ENCODE results near the gene PDE3A.
A peak's percentile ranks its signal among the peaks of the same experiment; 100 is the strongest.

Gene PDE3A

DNA sequence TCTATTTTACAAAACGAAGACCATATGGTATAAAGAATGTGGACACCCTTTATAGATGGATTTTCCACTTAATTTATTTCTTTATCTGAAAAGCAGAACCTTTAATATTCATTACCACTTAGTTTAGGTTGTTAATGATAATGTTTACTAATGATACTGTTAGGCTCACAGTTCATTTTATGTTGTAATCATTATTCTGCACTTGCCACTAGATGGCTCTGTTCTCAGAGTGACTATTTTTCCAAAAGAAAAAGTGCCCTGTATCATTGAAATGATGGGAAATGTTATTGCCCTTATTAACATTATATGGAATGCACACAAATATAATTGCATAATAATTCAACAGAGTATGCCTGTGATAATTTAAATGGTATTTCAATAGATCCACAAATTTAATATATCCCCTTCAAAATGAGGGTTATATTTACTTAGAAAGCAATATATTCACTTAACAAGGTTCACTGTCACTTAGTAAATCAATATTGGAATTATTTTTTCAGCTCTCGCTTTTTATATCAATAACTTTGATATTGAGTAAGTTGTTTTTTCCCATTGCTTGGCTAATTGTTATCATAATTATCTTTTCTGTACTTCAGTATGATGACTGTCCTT lies 95.7 kb downstream of the PDE3A start:
- peak; percentile 63 for FAIRE-seq

DNA sequence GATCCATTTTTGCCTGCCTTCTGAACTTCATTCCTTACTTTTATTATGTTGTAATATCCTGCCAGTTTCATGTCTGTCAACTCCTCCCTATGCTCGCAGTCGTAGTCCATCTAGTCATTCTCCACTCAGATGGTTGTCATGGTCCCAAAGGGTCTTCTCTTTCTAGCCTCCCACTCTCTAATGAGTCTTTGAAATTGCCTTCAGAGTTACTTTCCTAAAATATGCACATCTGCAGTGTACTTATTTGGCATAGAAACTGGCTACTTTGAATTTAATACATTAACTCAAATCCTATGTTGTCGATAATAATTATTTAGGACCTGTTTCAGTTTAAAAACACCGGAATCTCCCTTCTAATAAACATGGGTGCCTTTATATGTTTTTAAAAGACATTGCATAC lies 101.0 kb downstream of the PDE3A start:
- FAIRE-seq, result no peak

DNA sequence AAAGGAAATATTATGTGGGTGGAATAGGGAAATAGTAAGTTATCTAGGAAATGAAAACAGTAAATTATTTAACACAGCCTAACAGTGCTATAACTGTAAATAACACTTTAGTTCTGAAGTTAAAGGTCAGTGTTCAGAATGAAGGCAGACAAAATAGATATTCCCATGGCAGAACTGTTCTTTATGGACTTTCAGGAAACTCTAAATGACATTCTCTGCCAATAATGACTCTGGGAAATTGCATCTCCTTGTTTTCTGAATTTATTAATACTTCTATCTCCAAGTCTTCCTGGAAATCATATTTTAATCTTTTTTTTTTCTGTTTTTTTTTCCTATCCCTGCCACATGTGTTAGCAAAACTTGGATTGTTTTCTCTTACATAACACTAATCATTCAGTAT lies 101.4 kb downstream of the PDE3A start:
- FAIRE-seq, result no peak

DNA sequence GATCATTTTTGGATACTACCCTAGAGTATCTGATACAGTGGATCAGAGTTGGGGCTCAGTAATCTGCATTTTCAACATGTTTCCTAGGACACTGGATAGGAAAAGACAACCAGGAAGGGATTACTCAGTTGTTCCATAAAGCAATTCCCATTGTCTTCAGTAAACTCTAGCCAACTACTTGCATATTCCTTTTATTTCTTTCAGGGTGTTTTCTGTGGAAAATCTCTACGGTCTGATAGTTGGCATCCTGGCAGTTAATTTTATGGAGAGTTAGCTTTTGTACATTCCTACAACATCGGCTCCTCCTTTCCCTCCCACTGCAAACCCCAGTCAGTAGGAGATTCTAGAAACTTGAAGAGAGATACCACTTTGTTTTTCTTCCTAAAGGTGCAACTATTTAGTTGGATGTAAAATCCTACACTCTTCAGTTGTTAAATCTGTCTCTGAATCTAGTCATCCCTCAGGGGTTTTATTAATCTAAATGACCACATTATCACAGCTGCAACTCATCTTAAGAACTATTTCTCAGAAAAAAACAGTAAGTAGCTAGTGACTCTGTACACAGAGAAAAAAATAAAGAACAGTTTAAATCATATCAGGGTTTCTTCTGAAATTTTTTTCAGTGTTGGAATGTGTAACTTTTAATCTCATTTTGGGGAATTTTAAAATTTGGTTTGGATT lies 103.9 kb downstream of the PDE3A start:
- FAIRE-seq, result no peak

DNA sequence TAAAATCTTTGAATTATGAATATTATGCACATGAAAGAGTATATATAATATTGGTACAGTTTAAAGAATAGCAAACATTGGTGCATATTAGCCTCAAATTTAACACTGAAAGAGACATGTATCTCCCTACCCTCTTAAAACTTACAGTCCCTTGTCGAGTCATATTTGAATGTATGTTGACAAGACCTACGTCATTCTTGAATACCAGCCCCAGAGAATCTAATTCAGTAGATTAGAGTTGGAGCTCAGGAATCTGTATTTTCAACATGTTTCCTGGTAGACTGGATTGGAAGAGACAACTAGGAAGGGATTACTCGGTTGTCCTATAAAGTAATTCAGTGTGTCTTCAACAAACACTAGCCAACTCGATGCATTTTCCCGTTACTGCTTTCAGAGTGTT lies 104.8 kb downstream of the PDE3A start:
- no peak for FAIRE-seq

DNA sequence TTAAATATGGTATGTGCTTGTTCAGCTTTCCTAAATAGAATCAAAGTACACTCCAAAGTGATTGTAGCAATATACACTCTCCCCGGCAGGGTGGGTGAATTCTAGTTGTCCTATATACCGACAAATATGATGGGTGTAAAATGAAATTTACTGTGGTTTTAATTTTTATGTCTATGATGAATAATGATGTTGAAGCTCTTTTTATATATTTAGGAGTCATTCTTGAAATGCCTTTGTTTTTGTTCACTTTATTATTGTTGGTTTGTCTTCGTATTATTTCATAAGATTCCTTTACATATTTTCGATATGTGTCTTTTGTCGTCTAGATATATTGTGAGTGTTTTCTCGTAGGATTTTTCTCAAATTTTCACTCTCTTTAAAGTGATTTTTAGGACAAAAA lies 105.7 kb downstream of the PDE3A start:
- no peak for FAIRE-seq

DNA sequence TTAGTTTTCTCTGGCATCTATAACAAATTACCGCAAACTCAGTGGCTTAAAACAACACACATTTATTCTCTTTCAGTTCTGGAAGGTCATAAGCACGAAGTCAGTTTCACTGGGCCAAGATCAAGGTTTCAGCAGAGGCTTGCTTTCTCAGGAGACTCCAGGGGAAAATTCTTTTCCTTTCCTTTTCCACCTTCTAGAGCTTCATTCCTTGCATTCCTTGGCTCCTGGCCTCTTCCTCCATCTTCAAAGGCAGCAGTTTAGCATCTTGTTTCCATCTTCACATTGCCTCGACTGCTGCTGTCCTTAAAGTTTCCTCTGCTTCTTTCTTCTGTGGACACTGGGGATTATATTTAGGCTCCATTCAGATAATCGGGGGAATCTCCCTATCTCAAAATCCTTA lies 106.1 kb downstream of the PDE3A start:
- no peak for FAIRE-seq

DNA sequence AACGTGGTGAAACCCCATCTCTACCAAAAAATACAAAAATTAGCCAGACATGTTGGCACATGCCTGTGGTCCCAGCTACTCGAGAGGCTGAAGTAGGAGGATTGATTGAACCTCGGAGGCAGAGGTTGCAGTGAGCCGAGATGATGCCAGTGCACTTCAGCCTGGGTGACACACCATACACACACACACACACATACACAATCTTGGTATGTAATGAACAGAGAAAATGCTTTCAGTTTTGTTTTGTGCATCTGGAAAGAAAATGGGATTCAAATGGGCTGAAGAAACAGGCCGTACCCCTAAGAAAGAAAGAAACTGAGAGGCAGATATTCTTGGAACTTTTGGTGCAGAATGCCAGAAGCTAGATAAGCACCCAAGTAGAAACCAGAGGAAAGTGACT lies 107.2 kb downstream of the PDE3A start:
- FAIRE-seq, result no peak

DNA sequence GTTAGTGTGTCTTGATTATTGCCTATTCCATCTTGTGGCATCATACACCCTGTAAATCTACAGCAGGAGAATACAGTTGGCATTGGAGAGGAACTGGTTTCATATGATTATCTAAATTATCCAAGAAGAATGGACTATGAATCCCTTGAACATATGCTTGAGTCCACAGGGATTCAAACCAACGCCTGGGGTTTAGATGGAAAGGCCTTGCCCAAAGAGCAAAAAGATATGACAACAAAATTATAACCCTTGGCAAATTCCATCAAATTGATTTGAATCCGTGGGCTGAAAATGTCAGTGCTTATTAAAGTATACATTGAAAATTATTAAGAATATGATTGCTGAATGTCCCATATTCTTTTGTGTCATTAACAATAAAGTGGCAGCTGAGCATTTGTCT lies 108.2 kb downstream of the PDE3A start:
- FAIRE-seq, result no peak

DNA sequence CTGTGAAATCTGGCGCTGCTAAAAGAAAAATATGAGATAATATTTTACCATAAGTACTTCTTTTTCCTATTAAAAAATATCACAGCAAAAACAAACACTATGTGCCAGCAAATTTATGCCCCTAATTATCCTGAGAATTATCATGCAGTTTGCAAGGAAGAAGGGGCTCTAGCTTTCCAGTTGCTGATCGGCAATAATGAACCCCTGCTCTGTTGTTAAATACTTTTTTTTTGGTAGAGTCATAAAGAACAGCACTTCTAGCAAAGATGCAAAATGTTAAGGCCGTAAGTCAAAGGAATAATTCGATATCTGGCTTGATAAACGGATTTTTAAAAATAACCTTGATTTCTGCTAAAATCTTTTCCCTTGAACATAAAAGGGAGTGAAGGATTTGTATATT lies 108.9 kb downstream of the PDE3A start:
- no peak for FAIRE-seq

DNA sequence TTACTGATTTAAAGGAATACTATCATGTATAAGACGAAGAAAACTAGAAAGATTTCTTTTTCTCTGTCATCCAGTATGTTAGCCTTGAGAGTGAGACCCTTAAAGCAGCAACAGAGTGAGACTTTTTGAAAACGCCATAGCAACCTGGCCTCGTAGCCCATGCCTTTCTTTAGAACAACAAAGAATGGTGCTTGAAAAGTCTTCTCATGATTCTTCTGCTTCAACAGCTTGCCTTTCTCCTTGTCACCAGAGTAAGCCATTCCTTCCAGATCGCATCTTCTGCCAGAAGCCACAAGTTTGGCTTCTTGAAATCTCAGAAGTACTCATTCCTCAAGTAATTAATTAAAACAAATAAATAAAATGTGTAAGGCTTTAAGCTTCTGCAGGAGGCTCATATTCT lies 109.3 kb downstream of the PDE3A start:
- FAIRE-seq, result no peak

DNA sequence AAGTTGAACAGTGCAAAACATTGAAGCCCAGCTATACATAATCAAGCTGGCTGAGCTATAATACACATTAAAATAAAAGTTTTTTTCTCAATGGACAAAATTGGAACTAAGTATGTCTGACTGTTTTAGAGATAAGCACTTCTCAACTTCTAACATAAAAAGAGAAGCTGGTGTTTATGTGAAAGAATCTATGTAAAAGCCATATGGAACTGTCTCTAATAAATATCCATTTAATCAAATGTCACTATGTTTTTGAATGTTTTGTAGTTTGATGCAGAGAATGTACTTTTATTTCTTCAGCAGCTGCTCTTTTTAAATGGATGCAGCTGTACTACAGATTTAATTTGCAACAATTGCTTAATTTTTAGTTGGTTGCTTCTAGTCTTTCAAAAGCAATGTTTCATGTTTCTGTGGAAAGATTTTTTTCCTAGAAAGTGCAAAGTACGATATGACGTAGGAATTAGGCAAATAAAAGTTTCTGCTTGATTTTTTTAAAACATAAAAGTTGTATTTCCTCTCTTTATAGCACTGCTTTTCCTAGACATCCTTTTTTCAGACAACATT lies 114.2 kb downstream of the PDE3A start:
- FAIRE-seq, result peak; percentile 4

DNA sequence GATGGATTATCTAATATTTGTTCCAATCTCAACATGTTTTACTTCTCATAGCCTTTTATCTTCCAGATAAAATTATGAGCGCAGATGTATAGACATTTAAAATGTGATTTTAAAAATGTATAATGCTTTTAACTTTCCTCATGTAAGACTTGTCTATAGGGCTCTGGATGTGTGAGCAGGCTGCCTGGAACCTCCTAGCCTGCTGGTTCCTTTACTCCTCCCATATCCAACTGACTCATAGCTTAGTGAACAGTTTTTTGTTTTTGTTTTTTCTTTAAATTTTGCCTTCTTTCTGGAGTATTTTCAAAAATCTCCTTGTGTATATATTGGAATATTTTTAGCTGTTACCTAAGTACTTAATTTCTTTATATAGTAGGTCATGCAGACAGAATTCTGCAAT lies 115.4 kb downstream of the PDE3A start:
- FAIRE-seq, result no peak

DNA sequence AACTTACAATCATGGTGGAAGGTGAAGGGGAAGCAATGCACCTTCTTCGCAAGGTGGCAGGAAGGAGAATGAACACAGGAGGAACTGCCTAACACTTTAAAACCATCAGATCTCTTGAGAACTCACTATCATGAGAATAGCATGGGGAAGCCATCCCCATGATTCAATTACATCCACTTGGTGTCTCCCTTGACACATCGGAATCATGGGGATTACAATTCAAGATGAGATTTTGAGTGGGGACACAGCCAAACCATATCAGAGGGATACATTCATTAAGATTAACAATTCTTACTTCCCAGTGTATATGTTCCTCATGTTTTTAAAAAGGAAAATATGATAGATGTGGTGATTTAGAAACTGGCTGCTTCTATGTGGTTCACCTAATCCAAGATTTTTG lies 117.9 kb downstream of the PDE3A start:
- FAIRE-seq, result no peak

DNA sequence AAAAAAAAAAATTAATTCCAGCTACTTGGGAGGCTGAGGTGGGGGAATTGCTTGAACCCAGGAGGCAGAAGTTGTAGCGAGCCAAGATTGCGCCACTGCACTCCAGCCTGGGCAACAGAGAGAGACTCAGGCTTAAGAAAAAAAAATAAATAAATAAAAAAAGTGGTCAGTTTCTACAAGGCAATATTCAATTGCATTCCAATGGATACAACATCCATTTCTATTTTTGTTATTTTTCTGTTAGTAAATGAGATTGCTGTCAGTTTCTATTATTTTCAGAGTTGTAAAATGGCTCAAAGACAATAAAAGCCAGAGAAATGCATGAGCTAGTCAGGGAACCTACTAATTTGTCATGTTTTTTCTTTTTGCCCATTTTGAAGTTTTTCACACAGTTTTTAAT lies 119.2 kb downstream of the PDE3A start:
- FAIRE-seq, result no peak

DNA sequence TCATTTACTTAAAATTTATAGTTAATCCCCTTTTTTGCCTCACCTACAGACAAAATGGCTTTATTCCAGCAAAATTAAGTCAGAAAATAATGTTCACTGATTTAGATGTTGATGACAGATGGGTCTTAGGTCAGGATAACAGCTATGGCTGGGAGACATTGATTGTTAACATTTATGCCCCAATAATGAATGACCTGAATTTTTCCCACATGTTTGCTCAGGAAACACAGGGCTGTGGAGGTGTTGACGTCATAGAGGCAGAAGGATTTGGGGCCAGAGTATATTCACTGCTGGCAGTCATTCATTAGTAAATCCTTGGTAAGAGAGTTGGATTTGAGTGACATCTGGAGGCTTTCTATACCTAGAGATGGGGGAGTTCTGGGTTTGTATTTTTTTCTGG lies 121.3 kb downstream of the PDE3A start:
- FAIRE-seq, result no peak

DNA sequence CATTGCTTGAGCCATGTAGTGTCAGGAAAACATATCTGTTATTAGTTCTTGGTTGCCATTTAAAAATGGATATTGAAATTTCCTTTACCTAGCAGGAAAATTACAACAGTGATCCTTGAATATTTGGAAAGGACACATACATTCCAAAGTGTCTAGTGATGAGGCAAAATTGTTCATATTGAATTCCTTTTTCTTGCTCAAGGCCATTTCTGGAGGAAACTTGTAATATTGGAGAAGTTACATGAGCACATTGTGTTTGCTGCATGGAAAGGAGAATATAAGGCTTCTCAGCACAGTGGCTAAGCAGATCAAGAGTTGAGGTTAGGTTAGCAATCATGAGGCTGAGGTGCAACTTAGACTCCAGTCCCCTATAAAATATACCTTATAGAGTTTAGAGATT lies 121.9 kb downstream of the PDE3A start:
- no peak for FAIRE-seq

DNA sequence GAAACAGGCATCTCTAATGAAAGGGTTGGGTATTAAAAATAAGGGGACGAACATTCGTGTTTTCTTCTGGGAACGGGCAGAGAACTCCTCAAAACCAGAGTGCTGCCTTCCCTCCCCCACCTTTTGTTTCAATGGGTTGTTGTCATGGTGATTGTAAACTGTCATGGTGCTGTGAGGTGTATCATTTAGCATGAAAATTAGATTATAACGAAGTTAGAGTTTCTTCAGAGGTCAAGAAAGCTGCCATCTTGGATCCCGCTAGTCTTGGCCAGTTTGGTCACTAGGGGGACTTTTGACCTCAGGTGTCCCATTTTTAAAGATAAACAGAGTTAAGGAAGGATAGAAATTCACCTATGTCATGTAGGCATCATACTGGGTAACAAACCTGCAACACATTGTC lies 123.0 kb downstream of the PDE3A start:
- no peak for FAIRE-seq

DNA sequence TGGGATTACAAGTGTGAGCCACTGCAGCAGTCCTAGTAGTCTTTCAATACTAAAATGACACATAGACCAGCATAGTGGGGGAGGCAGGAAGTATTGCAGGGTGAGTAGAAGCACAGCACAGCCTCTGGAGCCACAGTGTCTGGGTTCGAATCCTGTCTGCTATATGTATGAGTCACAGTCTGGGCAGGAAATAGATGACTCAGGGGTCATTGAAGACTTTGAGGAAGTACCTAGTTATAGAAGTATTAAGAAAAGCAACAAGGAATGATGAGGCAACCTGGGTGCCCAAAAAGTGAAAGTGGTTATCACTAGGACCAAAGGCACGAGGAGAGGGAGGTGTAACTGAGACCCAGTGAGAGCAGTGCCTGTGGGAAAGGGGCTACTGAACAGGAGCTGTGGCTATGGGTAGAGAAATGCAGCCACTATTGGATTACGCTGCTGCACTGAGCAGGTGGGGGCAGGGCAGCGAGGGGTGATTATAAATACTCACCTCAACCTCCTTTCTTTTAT lies 124.0 kb downstream of the PDE3A start:
- no peak for FAIRE-seq

DNA sequence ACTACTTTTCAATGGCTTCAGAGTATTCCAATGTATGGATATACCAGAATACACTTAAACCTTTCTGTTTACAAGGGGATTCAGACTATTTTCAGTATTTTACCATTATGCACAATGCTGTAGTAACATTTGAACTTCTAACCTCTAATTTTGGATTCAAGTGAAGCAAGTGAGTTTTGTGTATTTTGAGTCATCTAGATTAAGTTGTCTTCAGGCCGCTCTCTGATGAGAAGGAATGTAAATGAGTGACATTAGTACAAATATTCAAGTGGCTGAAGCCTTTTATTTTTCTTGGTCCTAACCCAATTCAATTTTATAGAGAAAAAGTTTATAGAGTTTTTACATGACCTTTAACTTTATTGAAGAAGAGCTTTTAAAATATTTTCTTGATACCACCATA lies 125.6 kb downstream of the PDE3A start:
- no peak for FAIRE-seq

DNA sequence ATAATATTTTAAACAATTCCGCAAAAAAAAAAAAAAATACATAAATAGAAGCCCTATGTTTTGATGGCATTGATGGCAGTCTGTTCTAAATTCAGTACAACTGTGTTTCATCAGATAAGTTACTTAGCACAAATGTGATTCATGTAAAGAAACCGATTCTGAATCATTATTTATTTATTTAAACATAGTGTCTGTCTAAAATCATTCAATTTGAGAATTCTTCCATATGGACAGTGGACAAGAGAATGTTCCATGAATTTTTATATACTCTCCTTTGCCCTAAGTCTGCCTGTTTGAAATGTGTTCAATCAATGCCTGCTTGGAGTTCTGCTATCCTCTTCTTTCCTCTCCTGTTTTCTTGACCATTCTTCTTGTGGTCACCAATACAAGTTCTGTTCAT lies 126.5 kb downstream of the PDE3A start:
- no peak for FAIRE-seq

DNA sequence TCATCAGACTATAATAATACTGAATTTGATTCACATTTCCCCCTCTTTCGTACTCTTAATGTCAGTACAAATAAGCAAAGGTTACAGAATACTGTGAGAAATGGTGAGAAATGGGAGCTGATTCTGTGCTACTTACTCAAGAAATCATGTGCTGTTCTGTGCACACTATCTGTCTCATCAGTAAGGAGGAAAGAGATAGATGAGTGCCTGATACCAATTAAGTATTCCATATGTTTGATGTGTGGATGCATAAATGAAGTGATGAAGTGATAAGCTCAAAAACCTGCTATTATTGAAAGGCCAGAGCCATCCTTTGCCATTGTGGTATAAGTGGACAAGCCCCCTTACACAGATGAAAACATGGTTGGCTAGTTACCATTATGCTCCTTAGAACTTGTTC lies 127.7 kb downstream of the PDE3A start:
- no peak for FAIRE-seq

DNA sequence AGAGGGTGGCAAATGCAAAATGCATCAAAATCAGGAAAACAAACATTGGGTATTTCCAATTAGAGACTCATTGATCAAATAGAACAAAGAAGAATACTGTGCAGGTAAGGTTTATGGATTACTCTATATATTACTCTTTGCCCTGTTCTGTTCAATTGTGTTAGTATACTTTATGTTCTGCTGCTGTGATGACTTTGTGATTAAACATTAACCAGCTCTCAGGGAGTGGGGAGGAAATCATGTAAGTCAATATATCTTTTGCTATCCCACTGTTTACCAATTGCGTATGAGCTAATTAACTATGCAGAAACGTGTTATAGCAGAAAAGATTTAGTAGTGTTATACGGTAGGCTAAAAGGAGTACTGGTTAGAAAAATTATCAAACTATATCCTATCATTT lies 129.4 kb downstream of the PDE3A start:
- FAIRE-seq, result no peak

DNA sequence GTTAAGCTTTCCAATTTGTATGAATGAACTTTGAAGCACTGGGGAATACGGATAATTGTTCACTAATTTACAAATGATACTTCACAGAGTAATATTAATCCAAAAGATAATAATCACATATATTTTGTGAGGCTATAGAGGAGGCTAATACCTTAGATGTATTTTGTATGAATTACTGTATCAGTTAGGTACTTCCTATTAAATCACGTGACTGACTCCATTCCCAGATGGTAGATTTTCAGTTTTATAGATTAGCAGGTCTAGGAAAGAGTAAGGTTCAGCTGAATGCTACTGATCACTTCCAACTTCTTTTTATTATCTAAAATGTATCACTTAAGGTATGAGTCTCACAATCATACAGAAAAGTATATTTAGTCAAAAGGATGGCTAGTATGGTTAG lies 133.6 kb downstream of the PDE3A start:
- no peak for FAIRE-seq

DNA sequence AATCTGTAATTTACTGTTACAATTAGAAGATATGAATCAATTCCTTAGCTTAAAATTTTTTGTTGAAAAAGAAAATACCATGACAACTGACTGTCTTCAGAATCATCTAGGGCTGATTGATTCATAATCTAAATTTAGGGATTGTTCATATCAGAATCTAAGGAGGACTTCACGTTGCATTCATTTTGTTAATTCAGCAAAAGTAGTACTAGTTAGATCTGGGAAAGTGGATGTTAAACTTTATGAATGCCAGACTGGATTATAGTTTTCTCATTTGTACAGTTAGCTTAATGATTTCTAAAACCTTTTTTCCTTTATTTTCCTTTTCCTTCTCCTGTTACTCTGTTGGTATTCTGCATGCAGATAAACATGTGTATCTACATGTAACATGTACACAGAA lies 135.5 kb downstream of the PDE3A start:
- no peak for FAIRE-seq
